GM12875 (cell line): ENCODE measurements around the gene PSMB4.
A peak's percentile ranks its signal among the peaks of the same experiment; 100 is the strongest.
"Not testable (repeated sequence)": the region's sequence is repeated elsewhere in the genome, so short reads cannot be mapped to it uniquely, and the experiment has no call there.

Experiments used
- H3K4me3 ChIP-seq: one replicate; pipeline ENCODE4 v1.5.1; 2011; ENCODE audit warnings: low read depth, low read length, control low read depth
- TF ChIP-seq, protein P1 (sequence below): IDR thresholded peaks from 2 replicates; pipeline ENCODE4 v1.5.1; 2011; ENCODE audit warnings: low read depth, mild to moderate bottlenecking, control low read depth, inconsistent platforms, low read length, moderate library complexity, borderline replicate concordance; ENCODE audit not compliant: insufficient read depth

The PSMB4 gene

DNA sequence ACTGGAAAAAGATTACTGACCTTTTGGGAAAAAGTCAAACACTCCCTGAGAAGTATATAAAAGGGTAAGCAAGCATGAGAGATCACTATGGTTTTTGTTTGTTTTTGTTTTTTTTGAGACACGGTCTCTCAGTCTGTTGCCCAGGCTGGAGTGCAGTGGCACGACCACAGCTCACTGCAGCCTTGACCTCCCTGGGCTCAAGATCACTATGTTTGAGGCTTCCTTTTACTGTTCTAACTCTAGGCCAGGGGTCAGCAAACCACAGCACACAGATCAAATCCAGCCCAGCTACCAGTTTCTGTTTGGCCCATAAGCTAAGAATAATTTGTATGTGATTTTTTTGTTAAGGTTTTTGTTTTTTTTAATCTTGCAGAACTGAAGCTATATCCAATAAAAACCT, 25.7 kb downstream of the PSMB4 start:
- no peak overlapping the region for H3K4me3 ChIP-seq
- TF ChIP-seq, protein P1, sequence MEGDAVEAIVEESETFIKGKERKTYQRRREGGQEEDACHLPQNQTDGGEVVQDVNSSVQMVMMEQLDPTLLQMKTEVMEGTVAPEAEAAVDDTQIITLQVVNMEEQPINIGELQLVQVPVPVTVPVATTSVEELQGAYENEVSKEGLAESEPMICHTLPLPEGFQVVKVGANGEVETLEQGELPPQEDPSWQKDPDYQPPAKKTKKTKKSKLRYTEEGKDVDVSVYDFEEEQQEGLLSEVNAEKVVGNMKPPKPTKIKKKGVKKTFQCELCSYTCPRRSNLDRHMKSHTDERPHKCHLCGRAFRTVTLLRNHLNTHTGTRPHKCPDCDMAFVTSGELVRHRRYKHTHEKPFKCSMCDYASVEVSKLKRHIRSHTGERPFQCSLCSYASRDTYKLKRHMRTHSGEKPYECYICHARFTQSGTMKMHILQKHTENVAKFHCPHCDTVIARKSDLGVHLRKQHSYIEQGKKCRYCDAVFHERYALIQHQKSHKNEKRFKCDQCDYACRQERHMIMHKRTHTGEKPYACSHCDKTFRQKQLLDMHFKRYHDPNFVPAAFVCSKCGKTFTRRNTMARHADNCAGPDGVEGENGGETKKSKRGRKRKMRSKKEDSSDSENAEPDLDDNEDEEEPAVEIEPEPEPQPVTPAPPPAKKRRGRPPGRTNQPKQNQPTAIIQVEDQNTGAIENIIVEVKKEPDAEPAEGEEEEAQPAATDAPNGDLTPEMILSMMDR = no peak

DNA sequence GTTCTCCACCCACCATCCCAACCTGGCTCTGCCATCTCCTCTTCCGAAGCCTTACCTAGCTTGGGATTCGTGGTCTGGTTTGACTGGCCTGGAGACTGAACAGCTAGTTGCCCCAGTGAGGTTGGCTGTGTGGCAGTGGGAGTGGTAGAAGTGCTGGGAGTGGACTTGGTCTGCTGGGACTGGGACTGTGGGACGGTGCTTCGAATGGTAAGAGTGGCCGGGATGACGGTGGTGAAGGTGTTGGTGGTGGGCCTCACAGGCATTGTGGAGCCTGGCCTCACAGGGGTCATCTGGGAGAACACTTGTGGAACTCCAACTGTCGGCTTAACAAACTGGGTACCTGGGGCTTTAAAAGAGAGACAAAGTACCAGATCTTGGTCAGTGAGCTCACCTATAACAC, 28.7 kb downstream of the PSMB4 start:
- TF ChIP-seq, protein P1 = no peak
- H3K4me3 ChIP-seq = no peak overlapping the region

DNA sequence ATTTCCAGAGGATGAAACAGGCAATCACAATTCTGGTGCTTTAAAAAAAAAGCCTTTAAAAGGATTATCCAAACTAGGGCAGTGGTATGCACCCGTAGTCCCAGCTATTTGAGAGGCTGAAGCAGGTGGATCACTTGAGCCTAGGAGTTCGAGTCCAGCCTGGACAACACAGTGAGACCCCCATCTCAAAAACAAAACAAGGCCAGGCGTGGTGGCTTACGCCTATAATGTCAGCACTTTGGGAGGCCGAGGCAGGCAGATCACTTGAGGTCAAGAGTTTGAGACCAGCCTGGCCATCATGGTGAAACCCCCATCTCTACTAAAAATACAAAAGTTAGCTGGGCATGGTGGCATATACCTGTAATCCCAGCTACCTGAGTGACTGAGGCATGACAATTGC, 34.5 kb downstream of the PSMB4 start:
- not testable (repeated sequence) for H3K4me3 ChIP-seq

GRCh38 chr1:151435174-151435573, 35.8 kb downstream of the PSMB4 start:
- no peak overlapping the region for H3K4me3 ChIP-seq
- TF ChIP-seq, protein P1 = no peak

DNA sequence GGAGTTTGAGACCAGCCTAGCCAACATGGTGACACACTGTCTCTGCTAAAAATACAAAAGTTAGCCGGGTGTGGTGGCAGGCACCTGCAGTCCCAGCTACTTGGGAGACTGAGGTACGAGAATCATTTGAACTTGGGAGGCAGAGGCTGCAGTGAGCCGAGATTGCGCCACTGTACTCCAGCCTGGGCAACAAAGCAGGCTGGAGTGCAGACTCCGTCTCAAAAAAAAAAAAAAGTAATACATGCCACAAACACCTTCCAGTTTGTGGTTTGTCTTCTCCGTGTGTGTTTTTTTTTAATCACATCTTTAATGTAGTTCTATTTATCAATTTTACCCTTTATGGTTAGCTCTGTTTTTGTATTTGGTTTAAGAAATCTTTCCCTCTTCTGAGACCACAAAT, 37.6 kb downstream of the PSMB4 start:
- no peak overlapping the region for H3K4me3 ChIP-seq
- TF ChIP-seq, protein P1 = no peak

DNA sequence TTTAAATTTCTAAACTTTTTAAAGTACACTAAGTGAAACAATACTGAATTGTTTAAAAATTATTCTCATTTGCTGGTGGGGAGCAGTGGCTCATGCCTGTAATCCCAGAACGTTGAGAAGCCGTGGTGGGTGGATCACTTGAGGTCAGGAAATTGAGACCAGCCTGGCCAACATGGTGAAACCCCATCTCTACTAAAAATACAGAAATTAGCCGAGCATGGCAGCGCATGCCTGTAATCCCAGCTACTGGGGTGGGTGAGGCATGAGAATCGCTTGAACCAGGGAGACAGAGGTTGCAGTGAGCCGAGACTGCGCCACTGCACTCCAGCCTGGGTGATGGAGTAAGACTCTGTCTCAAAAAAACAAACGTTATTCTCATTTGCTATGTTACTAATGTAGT, 38.0 kb downstream of the PSMB4 start:
- not testable (repeated sequence) for H3K4me3 ChIP-seq

DNA sequence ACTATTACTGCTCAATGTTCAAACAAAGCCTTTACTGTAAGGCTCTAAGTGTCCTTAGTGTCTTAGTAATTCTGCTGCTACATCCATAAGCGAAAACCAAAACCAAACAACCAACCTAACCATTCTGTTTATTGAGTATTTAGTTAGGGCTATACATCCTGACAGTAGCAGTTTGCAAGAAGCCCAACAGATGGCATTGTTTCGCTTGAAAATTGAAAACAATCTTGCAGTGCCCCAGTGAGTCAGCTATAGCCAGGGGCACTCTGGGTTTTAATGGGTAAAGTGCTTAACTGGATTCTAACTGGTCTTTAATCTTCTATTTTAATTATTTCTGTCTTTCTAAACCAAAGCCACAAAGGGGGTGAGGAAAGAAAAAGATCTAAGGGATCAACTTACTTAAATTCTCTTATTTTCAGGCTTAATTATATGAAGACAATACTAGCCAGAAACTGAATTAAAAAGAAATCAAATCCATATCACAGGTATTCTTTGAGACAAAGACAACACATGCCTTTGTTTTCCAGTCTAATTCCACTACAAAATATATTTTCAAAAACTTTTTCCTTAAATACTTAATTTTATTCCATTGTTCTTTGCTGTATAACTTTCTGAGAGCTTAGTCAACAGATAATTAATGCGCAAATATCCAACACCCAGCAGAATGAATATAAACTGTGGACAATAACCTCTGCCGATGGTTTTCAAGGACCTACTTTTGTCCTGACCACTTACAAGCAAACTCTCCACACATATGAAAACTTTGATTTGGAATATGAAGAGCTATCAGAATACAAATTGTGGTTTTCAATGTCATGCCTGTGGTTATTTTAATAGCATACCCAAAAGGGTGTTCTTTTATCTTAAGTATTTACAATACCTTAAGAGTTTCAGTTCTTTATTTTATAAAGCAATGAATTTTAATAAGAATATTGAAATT, 44.7 kb downstream of the PSMB4 start:
- no peak overlapping the region for H3K4me3 ChIP-seq
- TF ChIP-seq, protein P1 = peak; percentile 66

- H3K4me3 ChIP-seq = no peak overlapping the region
- TF ChIP-seq, protein P1 = no peak
Measured at GRCh38 chr1:151444783-151445177, 45.4 kb downstream of the PSMB4 start.
